Stimulated activated CD4-positive, alpha-beta T cell treated with anti-CD3 and anti-CD28 coated beads, Interleukin-15, amount 100 ng/mL, for 24 hours (primary cell): ENCODE data around the gene BMF.
A peak's percentile ranks its signal among the peaks of the same experiment; 100 is the strongest.
"Not testable (repeated sequence)": the region's sequence is repeated elsewhere in the genome, so short reads cannot be mapped to it uniquely, and the experiment has no call there.

Experiments
- DNase-seq: peaks from one replicate; pipeline ENCODE4 v3.0.0-alpha.2; 2020

BMF gene

DNA sequence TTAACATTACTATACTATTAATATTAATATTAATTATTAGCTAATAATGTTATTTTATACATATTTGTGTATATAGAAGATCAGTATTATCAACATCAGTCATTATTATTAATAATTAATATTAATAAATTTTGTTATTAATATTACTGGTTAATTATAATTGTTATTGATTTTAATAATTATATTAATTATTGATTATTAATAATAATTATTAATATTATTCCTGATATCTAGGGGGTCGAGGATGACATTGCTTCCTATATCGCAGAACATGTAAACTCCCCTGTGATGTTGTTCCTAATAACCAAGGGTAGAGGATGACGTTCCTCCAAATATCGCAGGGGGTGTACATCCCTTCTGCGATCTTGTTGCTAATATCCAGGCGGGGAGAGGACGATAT is 17.3 kb upstream of the BMF start:
- DNase-seq, result no peak

DNA sequence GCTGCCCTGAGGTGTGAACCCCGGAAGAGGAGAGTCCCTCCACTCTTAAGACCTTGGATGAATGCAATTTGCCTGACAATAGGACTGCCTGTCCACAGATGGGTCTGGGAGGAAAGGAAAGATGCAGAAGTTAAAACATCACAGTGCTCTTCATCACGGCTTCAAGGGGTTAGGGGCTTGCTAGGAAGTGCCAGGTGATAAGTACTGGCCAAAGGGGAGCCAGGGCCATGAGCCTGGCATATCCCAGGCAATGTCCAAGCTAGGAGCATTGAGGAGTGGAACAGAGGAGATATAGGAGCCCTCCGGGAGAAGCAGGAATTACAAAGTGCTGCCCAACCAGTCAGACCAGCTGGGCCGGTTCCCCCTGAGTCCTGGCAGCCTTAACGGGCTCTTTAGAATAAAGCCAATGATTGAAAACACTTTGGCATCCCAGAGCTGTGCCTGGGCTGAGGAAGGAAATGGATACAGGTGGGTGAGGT is 16.2 kb upstream of the BMF start:
- DNase-seq, result not testable (repeated sequence)

DNA sequence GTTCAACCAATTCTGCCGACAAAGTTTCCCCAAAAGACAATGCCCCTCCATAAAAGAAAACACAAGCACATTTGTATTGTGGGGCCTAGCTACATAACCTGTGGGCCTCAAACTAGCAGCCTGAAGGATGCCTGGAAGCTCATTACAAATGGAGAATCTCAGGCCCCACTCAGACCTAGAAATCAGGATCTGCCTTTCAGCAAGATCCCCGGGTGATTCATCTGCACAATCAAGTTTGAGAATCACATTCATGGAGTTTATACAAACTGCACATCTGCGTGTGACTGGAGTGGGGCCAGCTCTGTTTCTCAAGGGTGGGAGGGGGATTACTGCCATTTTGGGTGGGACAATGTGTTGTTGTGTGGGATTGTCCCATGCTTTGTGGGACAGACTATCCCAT is 15.7 kb upstream of the BMF start:
- DNase-seq, result not testable (repeated sequence)

DNA sequence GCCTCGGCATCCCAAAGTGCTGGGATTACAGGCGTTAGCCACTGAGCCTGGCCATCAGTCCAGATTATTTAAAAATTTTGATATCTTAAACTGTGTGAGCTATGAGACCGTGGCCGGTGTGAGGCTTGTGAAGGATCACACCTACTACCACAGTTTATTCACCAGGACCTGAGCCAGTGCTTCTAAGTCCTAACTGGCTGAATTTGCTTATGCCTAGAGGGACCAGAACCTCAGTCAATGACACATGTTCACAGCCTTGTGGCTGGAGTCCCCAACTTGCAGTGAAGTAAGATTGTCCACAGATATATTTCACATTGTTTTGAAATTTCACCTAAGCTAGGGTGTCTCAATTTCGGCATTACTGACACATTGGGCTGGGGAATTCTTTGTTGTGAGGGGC is 15.2 kb upstream of the BMF start:
- not testable (repeated sequence) for DNase-seq

DNA sequence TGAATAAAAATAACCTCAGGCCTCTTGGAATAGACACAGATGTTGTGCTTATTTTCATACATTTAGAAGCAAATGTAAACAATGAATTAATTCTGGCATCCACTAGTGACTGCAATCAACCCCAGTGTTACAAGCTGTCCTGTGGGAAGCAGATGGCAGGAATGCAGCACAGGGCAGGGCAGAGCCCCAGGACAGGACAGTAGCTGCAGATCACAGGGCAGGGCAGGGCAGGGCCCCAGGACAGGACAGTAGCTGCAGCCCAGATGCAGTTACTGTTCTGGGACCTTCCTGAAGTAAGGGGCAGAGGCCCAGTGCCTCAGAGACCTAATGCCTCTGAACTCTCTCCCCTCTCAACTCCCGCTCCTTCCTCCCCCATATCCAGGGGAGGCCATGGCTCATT is 14.3 kb upstream of the BMF start:
- DNase-seq, result not testable (repeated sequence)

DNA sequence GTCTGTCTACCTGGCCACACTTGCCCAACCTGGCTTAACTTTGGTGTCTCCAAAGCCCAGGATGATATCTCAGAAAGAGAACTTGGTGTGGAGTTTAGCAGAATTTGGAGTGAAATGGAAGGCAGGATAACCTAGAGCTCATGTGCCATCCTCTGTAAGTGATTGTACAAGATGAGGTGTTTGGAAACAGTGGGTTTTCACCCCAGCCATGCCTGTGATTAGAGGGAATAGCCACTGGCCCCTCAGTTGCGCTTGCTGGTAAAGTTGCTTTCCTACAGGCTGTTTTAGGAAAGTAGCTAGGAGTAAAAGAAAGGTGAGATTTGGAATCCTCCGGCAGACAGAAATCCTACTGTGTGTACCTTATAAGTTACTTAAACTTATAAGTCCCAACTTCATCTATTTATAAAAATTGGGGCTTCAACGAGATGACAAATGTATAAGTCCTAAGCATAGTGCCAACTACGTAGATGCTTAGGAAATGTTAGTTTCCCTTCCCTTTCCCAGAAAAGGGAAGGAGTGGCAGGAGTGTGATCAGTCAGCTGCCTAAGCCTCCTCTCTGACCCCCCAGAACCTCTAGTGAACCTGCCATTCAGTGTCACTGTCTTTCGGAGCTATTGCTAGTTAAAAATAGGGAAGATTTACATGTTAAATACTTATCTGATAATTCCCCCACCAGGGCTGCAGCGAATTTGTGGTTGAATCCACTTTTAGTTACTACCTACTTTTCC is 13.4 kb upstream of the BMF start:
- no peak for DNase-seq

DNA sequence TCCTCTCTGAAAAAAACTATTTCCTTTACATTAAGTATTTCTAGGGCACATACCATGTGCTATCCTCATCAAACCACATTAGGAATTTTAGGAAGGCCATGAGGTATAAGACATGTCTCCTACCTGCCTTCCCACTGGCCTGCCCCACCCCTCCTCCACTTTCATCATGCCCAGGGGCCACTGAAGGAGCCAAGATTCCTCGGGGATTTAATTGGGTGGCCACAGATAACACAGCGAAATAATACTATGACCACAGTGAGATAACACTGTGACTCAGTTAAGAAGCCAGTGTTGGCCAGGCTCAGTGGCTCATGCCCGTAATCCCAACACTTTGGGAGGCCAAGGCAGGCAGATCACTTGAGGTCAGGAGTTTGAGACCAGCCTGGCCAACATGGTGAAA is 9.8 kb upstream of the BMF start:
- no peak for DNase-seq

DNA sequence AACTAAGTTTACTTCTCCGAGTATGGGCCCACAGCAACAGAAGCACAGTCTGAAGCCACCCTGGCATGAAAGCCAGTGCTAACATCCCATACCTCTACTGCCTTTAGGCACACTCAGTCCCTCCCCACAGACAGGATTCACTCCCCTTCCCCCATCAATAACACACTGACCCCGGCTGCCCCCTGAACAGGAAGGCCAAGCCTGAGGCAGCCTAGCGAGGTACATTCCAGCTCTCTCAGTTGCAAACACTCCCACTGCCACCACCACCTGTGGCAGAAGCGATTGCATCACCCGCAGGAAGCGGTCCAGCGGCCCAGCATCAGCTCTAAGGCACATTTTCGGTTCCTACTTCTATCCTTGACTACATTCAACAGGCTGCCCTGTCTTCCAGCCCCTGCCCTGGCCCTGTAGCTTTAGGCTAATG is 7.0 kb upstream of the BMF start:
- peak; percentile 63 for DNase-seq

DNA sequence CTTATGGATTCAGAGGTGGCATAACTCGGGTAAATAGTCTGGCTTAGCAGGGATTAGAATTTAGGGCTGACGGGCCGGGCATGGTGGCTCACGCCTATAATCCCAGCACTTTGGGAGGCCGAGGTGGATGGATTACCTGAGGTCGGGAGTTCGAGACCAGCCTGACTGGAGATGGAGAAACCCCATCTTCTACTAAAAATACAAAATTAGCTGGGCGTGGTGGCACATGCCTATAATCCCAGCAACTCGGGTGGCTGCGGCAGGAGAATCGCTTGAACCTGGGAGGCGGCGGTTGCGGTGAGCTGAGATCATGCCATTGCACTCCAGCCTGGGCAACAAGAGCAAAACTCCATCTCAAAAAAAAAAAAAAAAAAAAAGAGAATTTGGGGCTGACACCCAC is 6.4 kb upstream of the BMF start:
- not testable (repeated sequence) for DNase-seq

DNA sequence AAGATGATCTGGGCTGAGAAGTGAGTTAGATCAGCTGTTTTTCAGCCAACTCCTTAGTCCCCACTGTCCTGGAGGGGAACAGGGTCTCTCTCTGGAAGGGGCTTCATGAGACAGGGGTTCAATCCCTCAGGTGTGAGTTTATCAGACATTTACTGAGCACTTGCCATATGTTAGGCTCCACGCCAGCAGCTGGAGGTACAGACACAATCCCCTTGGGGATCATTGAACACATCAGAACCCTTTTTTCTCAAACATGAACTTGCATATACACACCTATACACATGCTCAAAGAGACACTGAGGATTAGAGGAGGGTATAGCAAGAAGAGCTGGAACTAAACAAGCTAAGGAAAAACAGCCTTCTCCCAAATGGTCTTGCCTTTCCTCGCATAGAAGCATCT is 5.5 kb upstream of the BMF start:
- DNase-seq, result no peak

DNA sequence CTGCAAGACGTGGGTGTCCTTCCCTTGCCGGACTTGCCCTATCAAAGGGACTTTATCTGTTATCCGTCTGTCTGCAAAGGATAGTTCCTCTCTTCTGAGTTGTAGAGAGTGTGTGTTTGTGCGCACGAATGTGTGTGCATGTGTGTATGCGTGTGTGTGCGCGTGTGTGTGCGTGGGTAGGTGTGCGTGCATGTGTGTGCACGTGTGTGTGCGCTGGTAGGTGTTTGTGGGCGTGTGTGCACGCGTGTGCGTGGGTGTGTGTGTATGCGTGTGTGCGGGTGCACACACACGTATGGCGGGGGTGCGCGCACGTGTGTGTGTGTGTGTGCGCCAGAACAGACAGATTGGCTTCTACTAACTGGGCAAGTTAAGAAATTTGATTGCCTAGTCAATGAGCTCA is 4.1 kb upstream of the BMF start:
- DNase-seq, result no peak

DNA sequence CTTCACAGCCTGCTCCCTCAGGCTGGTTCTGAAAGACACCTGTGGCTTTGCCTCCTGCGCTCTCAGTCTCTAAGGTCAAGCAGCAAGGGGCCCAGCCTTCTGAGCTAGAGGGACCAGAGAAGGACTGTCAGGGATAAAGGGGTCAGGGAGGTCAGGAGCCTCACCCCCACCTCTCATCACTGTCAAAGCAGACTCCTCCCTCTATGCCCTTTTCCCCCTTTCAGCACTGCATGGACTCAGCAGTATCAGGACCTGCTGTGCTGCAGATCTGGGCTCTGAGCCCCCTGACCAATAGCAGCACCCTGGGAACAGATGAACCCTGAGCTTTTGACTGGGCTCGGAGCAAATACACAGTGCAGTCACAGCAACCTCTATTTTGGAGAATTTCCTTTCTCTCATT is 3.2 kb upstream of the BMF start:
- DNase-seq, result no peak

DNA sequence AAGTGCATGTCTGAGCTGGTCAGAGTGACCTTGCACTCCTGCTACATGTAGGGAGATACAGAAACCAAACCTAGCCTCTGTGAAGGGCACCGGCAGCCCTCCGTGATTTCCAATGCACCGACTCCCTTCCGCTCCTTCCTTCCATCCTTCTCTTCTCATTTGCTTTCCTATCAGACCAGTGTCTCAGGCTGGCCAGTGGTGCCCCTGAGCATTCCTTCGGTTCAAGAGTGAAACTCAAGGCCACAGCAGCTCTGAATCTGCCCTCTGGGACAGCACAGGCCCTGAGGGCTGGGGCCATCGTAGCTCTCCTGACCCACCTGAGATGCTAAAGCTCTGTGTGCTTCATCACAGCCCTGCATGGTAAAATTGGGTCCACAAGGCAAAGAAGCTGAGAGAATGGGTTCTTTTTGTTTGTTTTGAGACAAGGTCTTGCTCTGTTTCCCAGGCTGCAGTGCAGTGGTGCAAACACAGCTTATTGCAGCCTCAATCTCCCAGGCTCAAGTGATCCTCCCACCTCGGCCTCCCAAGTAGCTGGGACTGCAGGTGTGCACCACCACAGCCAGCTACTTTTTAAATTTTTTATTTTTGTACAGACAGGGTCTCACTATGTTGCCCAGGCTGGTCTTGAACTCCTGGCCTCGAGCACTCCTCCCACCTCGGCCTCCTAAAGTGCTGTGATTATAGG is 2.3 kb upstream of the BMF start:
- DNase-seq, result no peak

DNA sequence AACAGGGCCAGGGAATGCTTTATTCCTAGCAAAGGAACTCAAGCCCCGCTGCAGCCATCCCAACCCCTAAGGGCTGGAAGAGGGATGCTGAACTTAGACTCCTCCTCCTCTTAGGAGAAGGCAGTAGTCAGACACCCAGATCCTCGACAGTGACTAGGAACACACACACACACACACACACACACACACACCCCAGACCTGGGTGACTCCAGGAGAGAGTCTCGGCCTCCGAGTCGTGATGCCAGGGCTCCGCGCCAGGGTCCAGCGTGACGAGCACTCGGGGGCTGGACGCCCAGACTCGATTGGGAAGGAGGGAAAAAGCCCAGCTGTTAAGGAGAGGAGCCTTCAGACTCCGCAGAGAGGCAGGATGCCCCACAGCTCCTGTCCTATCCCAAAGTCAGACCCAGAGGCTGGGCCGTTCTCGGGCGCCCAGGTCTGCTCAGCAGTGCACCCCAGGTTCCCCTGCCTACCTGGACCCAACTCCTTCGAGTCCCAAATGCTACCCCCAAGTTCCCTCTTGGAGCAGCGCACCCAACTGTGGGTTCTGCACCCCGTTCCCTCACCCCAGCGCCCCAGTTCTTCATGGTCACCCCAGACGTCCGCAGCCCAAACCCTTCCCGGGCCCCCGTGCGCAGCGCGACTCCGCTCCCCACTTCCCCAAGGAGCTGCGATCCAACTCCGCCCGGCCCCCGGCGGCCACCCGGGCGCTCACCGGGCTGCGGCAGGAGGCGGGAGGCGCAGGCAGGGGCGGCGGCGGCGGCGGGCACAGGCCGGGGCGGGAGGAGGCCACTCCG is 421 bp downstream of the BMF start:
- DNase-seq, result no peak

DNA sequence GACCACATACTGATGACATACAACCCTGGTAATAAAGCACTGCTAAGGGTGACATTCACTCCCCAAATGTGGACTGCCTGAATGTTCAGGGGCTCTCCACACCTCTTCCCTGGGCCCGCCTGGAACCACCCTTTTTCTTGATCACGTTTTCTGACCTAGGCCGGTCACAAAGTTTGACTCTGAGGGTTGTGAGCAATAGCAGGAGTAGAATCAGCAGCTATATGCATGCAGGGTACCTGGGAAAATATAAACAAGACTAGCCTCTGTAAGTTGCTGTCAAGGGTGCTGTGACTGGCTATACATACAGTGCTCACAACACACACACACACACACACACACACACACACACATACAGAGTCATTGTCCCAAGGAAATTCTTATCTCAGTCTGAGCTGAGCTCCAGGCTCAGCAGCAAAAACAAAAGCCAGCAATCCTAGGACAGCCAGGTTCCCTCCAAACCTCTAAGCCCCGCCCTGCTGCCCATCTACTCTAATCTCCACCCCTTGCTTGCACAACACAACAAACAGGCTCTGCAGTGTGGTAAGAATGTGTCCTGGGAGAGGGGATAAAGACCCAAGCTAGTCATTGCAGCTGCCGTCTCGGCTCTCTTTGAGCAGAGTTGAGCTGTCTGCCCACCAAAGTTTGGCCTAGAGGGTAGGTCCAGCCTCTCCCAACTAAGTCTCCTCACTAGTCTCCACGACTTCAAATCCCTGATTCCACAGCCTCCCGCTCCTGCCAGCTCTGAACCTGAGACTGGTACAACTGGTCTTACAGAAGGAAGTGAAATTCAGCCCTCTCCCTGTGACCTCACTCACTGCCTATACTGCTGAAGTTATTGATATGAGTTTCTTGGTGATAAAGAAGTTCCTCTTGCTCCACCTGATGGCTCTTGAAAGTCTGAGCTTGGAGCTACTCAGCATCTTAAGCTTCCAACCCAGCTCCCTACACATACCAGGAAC is 2.2 kb downstream of the BMF start:
- no peak for DNase-seq

DNA sequence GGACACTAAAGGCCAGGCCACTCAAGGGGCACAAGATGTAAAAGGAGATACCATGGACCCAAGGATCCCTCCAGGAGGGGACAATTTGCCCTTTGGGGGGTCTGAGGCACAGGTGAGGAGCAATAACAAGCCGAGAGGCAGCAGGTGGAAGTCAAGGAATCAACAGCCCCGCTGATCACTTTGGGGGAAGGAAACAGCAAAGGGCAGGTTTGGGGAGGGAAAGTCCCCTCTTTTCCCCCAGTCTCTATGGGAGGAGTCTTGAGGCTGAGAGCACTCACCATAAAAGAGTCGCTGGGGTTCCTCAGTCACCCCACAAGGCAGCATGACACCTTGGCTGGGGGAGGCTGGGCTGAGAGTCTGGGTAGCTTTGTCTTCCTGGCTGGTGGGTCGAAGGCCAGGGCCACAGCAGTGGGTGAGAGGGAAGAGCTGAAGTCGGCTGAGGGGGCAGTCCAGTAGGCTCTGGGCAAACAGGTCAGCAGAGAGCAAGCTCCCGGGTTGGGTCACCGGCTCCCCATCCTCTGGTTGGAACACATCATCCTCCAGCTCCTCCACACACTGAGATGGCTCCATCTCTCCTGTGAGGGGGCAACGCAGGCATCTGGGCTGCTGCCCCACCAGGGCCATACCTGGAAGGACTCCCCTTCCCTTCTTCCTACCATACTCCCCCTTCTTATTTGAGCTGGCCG is 3.0 kb downstream of the BMF start:
- peak; percentile 70 for DNase-seq

DNA sequence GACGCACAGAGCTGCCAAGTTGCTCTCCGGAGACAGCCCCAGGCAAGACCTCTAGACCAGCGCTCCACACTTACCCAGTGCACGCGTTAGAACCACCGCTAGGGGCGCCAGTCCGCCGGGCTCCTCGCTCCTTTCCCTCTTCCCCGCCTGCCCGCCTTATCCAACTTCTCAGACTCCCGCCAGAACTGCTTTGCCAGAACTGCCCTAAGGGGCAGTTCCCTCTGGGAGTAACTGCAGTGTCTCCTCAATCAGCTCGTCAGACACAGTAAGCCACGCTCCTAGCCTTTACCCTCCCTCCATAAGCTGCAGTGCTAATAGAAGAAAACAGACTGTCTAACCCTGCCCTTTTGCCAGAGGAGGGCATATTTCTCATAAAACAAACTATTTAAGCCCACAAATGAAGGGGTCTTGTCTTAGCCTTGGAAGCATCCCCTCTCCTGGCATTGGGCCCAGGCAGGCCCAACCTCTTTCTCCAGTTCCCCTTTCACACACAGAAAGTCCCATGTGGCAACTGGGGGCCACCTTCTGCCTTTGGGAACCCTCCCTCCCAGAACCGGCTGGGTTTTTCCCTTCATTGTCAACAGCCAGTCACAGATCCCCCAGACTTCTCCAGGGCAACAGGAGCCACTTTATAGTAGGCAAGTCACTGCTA is 3.7 kb downstream of the BMF start:
- DNase-seq, result peak; percentile 91

DNA sequence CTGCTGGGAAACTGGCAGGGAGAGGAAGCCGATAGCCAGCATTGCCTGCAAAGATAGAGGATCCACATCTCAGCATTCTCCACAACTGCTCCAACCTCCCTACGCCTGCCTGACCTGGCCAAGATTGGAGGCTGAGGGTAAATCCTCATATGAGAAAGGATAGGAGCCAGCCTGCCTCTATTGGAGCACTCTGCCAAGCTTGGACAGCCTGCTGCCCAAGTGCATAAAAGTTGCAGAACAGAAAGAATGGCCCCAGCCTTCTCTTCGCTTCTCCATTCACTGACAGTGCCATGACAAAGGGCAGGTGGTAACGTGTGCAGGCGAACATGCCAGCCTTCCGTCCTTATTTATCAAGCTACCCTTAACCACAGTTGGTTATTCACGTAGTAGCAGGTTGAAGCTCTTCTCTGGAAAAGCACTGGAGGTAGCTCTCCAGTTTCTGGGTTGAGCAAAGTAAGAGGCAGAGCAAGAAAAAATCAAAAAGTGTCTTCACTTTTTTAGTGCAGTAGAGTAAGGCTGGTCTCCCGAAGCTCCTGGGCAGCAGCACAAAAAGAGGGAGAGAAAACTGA is 4.3 kb downstream of the BMF start:
- DNase-seq, result no peak

DNA sequence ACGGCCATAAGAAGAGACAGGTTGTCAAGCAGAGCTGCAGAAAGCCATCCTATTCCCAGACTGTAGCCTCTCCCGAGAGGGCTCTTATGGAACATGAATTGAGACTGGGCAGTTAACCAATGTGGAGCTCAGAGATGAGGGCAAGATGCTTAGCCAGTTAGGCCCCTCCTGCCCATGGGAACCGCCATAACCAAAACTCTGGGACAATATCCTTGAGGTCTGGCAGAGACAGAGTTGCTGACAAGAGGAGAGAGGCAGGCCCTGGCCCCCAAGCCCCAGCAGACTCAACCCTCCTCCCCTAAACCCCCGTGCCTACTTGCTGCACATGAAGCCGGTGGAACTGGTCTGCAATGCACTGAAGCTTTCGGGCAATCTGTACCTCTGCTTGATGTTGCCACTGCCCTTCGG is 4.8 kb downstream of the BMF start:
- DNase-seq, result no peak

DNA sequence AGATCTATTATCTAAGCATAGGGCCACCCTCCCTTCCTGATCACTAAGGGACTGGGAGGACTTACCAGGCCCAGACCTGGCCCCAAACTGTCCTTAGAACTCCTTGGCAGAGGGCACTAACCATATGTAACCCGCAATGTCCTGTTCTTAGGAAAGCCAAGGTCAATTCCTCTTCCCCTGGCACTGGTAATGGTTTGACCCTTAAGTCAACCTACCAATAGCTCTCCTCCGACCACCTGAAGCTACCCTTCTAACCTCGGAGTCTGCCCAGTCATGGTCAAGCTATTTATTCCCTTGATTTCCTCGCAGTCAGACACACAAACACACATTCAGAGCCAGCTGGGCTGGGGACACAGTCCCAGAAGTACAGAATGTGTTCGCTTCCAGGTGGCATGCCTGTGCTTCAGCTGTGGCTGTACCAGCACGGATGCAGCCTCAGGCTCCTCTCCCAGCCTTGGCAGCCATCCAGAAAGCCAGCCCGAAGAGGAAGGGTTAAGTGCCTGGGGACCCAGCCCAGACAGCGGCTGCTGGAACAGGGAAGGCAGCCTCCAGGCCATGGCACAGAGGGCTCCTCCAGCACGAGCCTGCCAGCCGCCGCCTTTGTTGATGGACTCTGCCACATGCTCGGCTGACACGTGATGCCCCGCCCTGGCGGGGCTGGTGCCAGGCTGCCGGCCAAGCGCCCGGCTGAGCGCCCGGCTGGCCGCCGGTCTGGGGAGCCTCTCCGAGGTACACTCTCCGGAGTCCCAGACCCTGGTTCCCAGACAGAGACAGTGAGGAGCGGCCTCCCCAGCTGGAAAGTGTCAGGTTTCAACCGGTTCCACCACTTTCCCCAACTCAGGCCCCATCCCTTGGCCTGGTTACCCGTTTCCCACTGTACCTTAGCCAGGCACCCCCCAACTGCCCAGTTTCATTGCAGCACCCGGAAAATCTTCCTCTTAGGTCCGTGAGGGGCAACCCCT is 5.5 kb downstream of the BMF start:
- DNase-seq, result no peak
